H9 (cell line): ENCODE results near the gene TAS2R30. TPM values are rescaled to one million over a fixed set of nuclear protein-coding genes. Genes with fewer than 3 reads are reported as not detected.

Experiments
- DNase-seq: peaks from one replicate; pipeline ENCODE4 v3.0.0-alpha.2; 2017
- H2AFZ ChIP-seq: one replicate; pipeline ENCODE4 v1.6.1; 2013; ENCODE audit warnings: mild to moderate bottlenecking, low read length, control low read depth, moderate library complexity
- H2AK5ac ChIP-seq: 2 replicates; pipeline ENCODE4 v1.6.1; 2013; ENCODE audit warnings: low read length, control low read depth, mixed read lengths; ENCODE audit not compliant: insufficient read length
- H2BK120ac ChIP-seq: one replicate; pipeline ENCODE4 v1.6.1; 2013; ENCODE audit warnings: low read depth, mild to moderate bottlenecking, low read length, control low read depth, inconsistent platforms; ENCODE audit not compliant: poor library complexity, severe bottlenecking
- H2BK12ac ChIP-seq: 2 replicates; pipeline ENCODE4 v1.6.1; 2013; ENCODE audit warnings: low read length, control low read depth, mixed read lengths, low read depth; ENCODE audit not compliant: insufficient read length
- H2BK15ac ChIP-seq: 2 replicates; pipeline ENCODE4 v1.6.1; 2013; ENCODE audit warnings: low read depth, low read length, control low read depth
- H2BK20ac ChIP-seq: one replicate; pipeline ENCODE4 v1.6.1; 2013; ENCODE audit warnings: low read depth, mild to moderate bottlenecking, low read length, control low read depth, inconsistent platforms; ENCODE audit not compliant: poor library complexity, severe bottlenecking
- H2BK5ac ChIP-seq: 2 replicates; pipeline ENCODE4 v1.6.1; 2013; ENCODE audit warnings: low read length, control low read depth, mixed read lengths; ENCODE audit not compliant: insufficient read length
- H3K14ac ChIP-seq: 2 replicates; pipeline ENCODE4 v1.6.1; 2013; ENCODE audit warnings: low read length, control low read depth; ENCODE audit not compliant: insufficient read depth
- H3K18ac ChIP-seq: 2 replicates; pipeline ENCODE4 v1.6.1; 2013; ENCODE audit warnings: low read depth, mild to moderate bottlenecking, mixed read lengths, low read length, control low read depth; ENCODE audit not compliant: insufficient read length
- H3K23ac ChIP-seq: 2 replicates; pipeline ENCODE4 v1.6.1; 2013; ENCODE audit warnings: low read length, control low read depth, mixed read lengths, low read depth; ENCODE audit not compliant: insufficient read length
- H3K23me2 ChIP-seq: 2 replicates; pipeline ENCODE4 v1.6.1; 2013; ENCODE audit warnings: low read depth, mild to moderate bottlenecking, mixed read lengths, low read length, control low read depth; ENCODE audit not compliant: insufficient read length, poor library complexity, severe bottlenecking
- H3K27ac ChIP-seq: 2 replicates; pipeline ENCODE4 v1.5.1; 2013; ENCODE audit warnings: low read length, control low read depth, mixed read lengths, low read depth; ENCODE audit not compliant: insufficient read length
- H3K27me3 ChIP-seq: 2 replicates; pipeline ENCODE4 v1.6.1; 2013; ENCODE audit warnings: low read length, control low read depth, inconsistent platforms; ENCODE audit not compliant: insufficient read depth
- H3K4ac ChIP-seq: 2 replicates; pipeline ENCODE4 v1.6.1; 2013; ENCODE audit warnings: low read depth, mild to moderate bottlenecking, control low read depth, inconsistent platforms, low read length, moderate library complexity
- H3K4me1 ChIP-seq: 2 replicates; pipeline ENCODE4 v1.6.1; 2013; ENCODE audit warnings: low read length, control low read depth, inconsistent platforms; ENCODE audit not compliant: insufficient read depth
- H3K4me2 ChIP-seq: 2 replicates; pipeline ENCODE4 v1.6.1; 2013; ENCODE audit warnings: low read length, control low read depth, mixed read lengths; ENCODE audit not compliant: insufficient read length, insufficient read depth
- H3K56ac ChIP-seq: 2 replicates; pipeline ENCODE4 v1.6.1; 2013; ENCODE audit warnings: low read depth, mild to moderate bottlenecking, mixed read lengths, low read length, control low read depth; ENCODE audit not compliant: insufficient read length
- H3K79me1 ChIP-seq: 2 replicates; pipeline ENCODE4 v1.6.1; 2013; ENCODE audit warnings: low read depth, mild to moderate bottlenecking, moderate library complexity, low read length, control low read depth, inconsistent platforms; ENCODE audit not compliant: insufficient read depth, poor library complexity, severe bottlenecking
- H3K79me2 ChIP-seq: 2 replicates; pipeline ENCODE4 v1.6.1; 2013; ENCODE audit warnings: low read length, control low read depth, inconsistent platforms; ENCODE audit not compliant: insufficient read depth
- H3K9ac ChIP-seq: 2 replicates; pipeline ENCODE4 v1.6.1; 2013; ENCODE audit warnings: low read length, control low read depth, mixed read lengths; ENCODE audit not compliant: insufficient read length; ENCODE audit errors: extremely low read depth
- H3K9me3 ChIP-seq: one replicate; pipeline ENCODE4 v1.6.1; 2013; ENCODE audit warnings: low read depth, low read length, inconsistent platforms; ENCODE audit not compliant: control insufficient read depth
- H3T11ph ChIP-seq: one replicate; pipeline ENCODE4 v1.6.1; 2013; ENCODE audit warnings: mild to moderate bottlenecking, low read length, control low read depth, inconsistent platforms
- H4K20me1 ChIP-seq: one replicate; pipeline ENCODE4 v1.6.1; 2013; ENCODE audit not compliant: control insufficient read depth, insufficient read length, insufficient read depth
- H4K5ac ChIP-seq: 2 replicates; pipeline ENCODE4 v1.6.1; 2013; ENCODE audit warnings: low read depth, mild to moderate bottlenecking, mixed read lengths, low read length, control low read depth; ENCODE audit not compliant: insufficient read length
- H4K8ac ChIP-seq: replicated peaks from 2 replicates; pipeline ENCODE4 v1.6.1; 2013; ENCODE audit warnings: low read length, control low read depth, mixed read lengths, low read depth; ENCODE audit not compliant: insufficient read length
- H4K91ac ChIP-seq: 2 replicates; pipeline ENCODE4 v1.6.1; 2013; ENCODE audit warnings: low read depth, mild to moderate bottlenecking, moderate library complexity, mixed read lengths, low read length, control low read depth; ENCODE audit not compliant: insufficient read length
- H3K27ac Mint-ChIP-seq, 3 experiments: 2 replicates in 2 of 3; 3 replicates in 1 of 3; pipeline ENCODE4 v1.8.0; 2020 to 2021; ENCODE audit warnings: mixed read lengths in 3 of 3, mild to moderate bottlenecking in 1 of 3, moderate library complexity in 1 of 3
- H3K27me3 Mint-ChIP-seq: 2 replicates; pipeline ENCODE4 v1.8.0; 2021; ENCODE audit warnings: low read depth, mild to moderate bottlenecking, moderate library complexity, mixed read lengths
- H3K36me3 Mint-ChIP-seq, 3 experiments: 2 replicates in 2 of 3; 3 replicates in 1 of 3; pipeline ENCODE4 v1.8.0; 2020 to 2021; ENCODE audit warnings: low read depth in 3 of 3, mixed read lengths in 3 of 3; ENCODE audit not compliant: insufficient read depth in 1 of 3
- H3K4me1 Mint-ChIP-seq, 2 experiments: 2 replicates each; pipeline ENCODE4 v1.8.0; 2020; ENCODE audit warnings: mixed read lengths in 2 of 2
- H3K4me3 Mint-ChIP-seq, 2 experiments: 2 replicates in 1 of 2; 3 replicates in 1 of 2; pipeline ENCODE4 v1.8.0; 2020 to 2021; ENCODE audit warnings: mild to moderate bottlenecking in 2 of 2, mixed read lengths in 2 of 2, moderate library complexity in 1 of 2
- H3K9me3 Mint-ChIP-seq, 2 experiments: 2 replicates in 1 of 2; 3 replicates in 1 of 2; pipeline ENCODE4 v1.8.0; 2020; ENCODE audit warnings: mild to moderate bottlenecking in 2 of 2, mixed read lengths in 2 of 2, moderate library complexity in 1 of 2
- total RNA-seq: library from RNA; stranded (reverse); gene quantifications from 2 replicates; pipeline ENCODE4 v1.2.1, GENCODE V29; 2021
- TF ChIP-seq, protein P1 (sequence below): fragments of 200-600 bp; sonication (generic); conservative IDR thresholded peaks from 3 replicates; pipeline ENCODE4 v1.8.0; 2021; ENCODE audit warnings: antibody characterized with exemption, mild to moderate bottlenecking

Gene TAS2R30
- total RNA-seq, 1 experiment from 2014 or later, result 2.0 TPM

DNA sequence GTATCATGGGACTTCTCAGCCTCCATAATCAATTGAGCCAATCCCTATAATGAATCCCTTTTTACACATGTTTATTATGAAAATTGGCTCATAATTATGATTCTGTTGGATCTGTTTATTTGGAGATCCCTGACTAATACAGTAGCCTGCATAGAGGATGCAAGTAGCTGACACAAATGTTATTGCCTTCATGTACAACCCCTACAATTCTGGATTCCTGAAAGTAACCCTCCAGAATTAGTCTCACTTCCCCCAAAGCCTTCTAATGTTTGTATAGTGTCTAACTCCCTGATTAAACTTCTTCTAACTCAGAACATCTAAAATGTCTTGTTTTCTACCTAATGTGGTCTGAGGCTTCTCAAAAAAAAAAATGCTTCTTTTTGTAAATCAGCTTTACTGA, 29.9 kb upstream of the TAS2R30 start:
- no peak overlapping the region for H3K23ac ChIP-seq
- Mint-ChIP-seq H3K27me3 (no peaks in the 10 kb centered on the region), H3K27ac (no peak overlapping the region), H3K4me1 (peaks cover 21 to 22% of the 10 kb centered on the region in 2 experiments), H3K4me3 (no peak overlapping the region), H3K9me3 (no peaks in the 10 kb centered on the region), H3K36me3 (peaks cover 23 to 42% (median 41%) of the 10 kb centered on the region in 3 experiments; a peak in 6 of 7 replicates)
- H3K4ac ChIP-seq, result no peak overlapping the region
- no peak overlapping the region for H4K5ac ChIP-seq
- no peak for DNase-seq
- H2AFZ ChIP-seq, result no peak overlapping the region
- no peak overlapping the region for H2AK5ac ChIP-seq
- H3K9me3 ChIP-seq, result no peaks in the 10 kb centered on the region
- no peak overlapping the region for H4K91ac ChIP-seq
- H3K79me1 ChIP-seq, result peaks cover 6% of the 10 kb centered on the region
- H2BK15ac ChIP-seq, result no peak overlapping the region
- no peaks in the 10 kb centered on the region for H3K23me2 ChIP-seq
- H3K18ac ChIP-seq, result no peak overlapping the region
- TF ChIP-seq, protein P1, sequence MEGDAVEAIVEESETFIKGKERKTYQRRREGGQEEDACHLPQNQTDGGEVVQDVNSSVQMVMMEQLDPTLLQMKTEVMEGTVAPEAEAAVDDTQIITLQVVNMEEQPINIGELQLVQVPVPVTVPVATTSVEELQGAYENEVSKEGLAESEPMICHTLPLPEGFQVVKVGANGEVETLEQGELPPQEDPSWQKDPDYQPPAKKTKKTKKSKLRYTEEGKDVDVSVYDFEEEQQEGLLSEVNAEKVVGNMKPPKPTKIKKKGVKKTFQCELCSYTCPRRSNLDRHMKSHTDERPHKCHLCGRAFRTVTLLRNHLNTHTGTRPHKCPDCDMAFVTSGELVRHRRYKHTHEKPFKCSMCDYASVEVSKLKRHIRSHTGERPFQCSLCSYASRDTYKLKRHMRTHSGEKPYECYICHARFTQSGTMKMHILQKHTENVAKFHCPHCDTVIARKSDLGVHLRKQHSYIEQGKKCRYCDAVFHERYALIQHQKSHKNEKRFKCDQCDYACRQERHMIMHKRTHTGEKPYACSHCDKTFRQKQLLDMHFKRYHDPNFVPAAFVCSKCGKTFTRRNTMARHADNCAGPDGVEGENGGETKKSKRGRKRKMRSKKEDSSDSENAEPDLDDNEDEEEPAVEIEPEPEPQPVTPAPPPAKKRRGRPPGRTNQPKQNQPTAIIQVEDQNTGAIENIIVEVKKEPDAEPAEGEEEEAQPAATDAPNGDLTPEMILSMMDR, result no peak
- no peak overlapping the region for H3K4me2 ChIP-seq
- no peak overlapping the region for H2BK20ac ChIP-seq
- no peak overlapping the region for H2BK5ac ChIP-seq
- peaks cover 30% of the 10 kb centered on the region for H3K79me2 ChIP-seq
- H3T11ph ChIP-seq, result no peak overlapping the region
- no peak overlapping the region for H3K14ac ChIP-seq
- no peaks in the 10 kb centered on the region for H3K27me3 ChIP-seq
- no peak overlapping the region for H3K9ac ChIP-seq
- no peak overlapping the region for H2BK12ac ChIP-seq
- H3K56ac ChIP-seq, result no peak overlapping the region
- H4K8ac ChIP-seq, result no peak overlapping the region
- no peak overlapping the region for H3K27ac ChIP-seq
- H3K4me1 ChIP-seq, result no peaks in the 10 kb centered on the region
- H4K20me1 ChIP-seq, result no peaks in the 10 kb centered on the region
- H2BK120ac ChIP-seq, result no peak overlapping the region
